Activated CD4-positive, alpha-beta memory T cell treated with anti-CD3 and anti-CD28 coated beads for 36 hours (primary cell): ENCODE data around the gene OPRL1. TPM values are rescaled to one million over a fixed set of nuclear protein-coding genes. Genes with fewer than 3 reads are reported as not detected.

Experiments
- CTCF ChIA-PET: fragments of 350-600 bp; sonication (Branson Sonifier 250); formaldehyde crosslinking; loops from one replicate; lab custom pipeline; 2021; ENCODE audit warnings: antibody characterized with exemption, inconsistent platforms; lab: Charles Lee
- POLR2A ChIA-PET: fragments of 350-600 bp; sonication (Branson Sonifier 250); formaldehyde crosslinking; loops from one replicate; lab custom pipeline; 2021; ENCODE audit warnings: antibody characterized with exemption; lab: Charles Lee
- DNase-seq: peaks from one replicate; pipeline ENCODE4 v3.0.0-alpha.2; 2020
- H3K27ac Mint-ChIP-seq: one replicate; pipeline ENCODE4 v1.8.0; 2021; ENCODE audit warnings: mixed read lengths
- H3K27me3 Mint-ChIP-seq: one replicate; pipeline ENCODE4 v1.8.0; 2021; ENCODE audit warnings: mixed read lengths
- H3K36me3 Mint-ChIP-seq: one replicate; pipeline ENCODE4 v1.8.0; 2021; ENCODE audit warnings: mixed read lengths
- H3K4me1 Mint-ChIP-seq: one replicate; pipeline ENCODE4 v1.8.0; 2021; ENCODE audit warnings: low read depth, mixed read lengths
- H3K4me3 Mint-ChIP-seq: one replicate; pipeline ENCODE4 v1.8.0; 2021; ENCODE audit warnings: mild to moderate bottlenecking, mixed read lengths
- H3K9me3 Mint-ChIP-seq: one replicate; pipeline ENCODE4 v1.8.0; 2021; ENCODE audit warnings: mixed read lengths
- intact Hi-C: fragments of 100-400 bp; cut with micrococcal nuclease; formaldehyde crosslinking; loops from one replicate; pipeline ENCODE4 v1.15.1; 2023
- total RNA-seq, 2 experiments: library from RNA; stranded (reverse); gene quantifications; one replicate each; pipeline ENCODE4 v1.2.3, GENCODE V29; 2021

The OPRL1 gene
- total RNA-seq, 2 experiments from 2014 or later, result 0.63 to 0.71 TPM

- intact Hi-C loops, result loop anchor here (5.0 kb wide), 1 partner anchor 181 kb away; the partner anchor contains the start of gene PCMTD2
- peak overlapping the region; percentile 90 for H3K4me3 Mint-ChIP-seq
- H3K27me3 Mint-ChIP-seq, result no peaks in the 10 kb centered on the region
- ChIA-PET POLR2A (interaction anchor here (1.7 kb wide), 1 partner anchor 10 kb away, joined by 4 read pairs; no protein-coding TSS in a partner anchor), CTCF (interaction anchor here (0.7 to 3.6 kb wide), 4 partner anchors 7 to 37 kb away, joined by 3 to 18 read pairs (median 3); partner anchors contain the start of gene TCEA2)
- H3K36me3 Mint-ChIP-seq, result peaks cover 3% of the 10 kb centered on the region
- no peak for DNase-seq
- H3K9me3 Mint-ChIP-seq, result no peaks in the 10 kb centered on the region
- peak overlapping the region; percentile 76 for H3K27ac Mint-ChIP-seq
- peaks cover 11% of the 10 kb centered on the region for H3K4me1 Mint-ChIP-seq
Measured at GRCh38 chr20:64076061-64076997, 3.6 kb upstream of the OPRL1 start.

DNA sequence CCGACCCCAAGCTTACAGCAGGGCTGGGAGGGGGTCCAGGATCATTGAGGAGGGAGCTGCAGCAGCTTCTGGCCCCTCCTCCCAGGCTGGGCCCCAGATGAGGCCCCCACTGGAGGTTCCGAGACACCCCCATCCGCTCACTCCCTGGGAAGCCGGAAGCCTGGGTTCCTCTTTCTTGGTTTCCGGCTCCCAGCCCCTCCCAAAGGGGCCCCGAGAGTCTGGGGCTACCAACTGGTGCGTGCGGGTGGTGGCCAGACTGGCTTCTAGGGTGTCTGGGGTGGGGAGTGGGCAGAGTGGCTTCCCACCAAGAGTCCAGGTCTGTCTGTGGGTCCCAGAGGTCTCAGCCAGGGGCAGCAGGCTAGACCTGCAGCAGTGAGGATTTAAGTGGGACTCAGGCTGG is 2.8 kb upstream of the OPRL1 start:
- no peaks in the 10 kb centered on the region for H3K27me3 Mint-ChIP-seq
- H3K36me3 Mint-ChIP-seq, result peaks cover 3% of the 10 kb centered on the region
- ChIA-PET POLR2A (interaction anchor here (1.5 to 1.7 kb wide), 3 partner anchors 11 to 179 kb away, joined by 3 to 5 read pairs (median 4); no protein-coding TSS in a partner anchor), CTCF (interaction anchor here (0.6 to 3.6 kb wide), 4 partner anchors 14 to 123 kb away, joined by 3 to 18 read pairs (median 4); partner anchors contain the start of gene TCEA2)
- no peaks in the 10 kb centered on the region for H3K9me3 Mint-ChIP-seq
- H3K27ac Mint-ChIP-seq, result peak overlapping the region; percentile 92
- peaks cover 15% of the 10 kb centered on the region for H3K4me1 Mint-ChIP-seq
- DNase-seq, result peak; percentile 68
- intact Hi-C loops, result loop anchor here (1.0 to 5.0 kb wide), 2 partner anchors 11 to 180 kb away; partner anchors contain the start of gene PCMTD2
- H3K4me3 Mint-ChIP-seq, result peak overlapping the region; percentile 90

DNA sequence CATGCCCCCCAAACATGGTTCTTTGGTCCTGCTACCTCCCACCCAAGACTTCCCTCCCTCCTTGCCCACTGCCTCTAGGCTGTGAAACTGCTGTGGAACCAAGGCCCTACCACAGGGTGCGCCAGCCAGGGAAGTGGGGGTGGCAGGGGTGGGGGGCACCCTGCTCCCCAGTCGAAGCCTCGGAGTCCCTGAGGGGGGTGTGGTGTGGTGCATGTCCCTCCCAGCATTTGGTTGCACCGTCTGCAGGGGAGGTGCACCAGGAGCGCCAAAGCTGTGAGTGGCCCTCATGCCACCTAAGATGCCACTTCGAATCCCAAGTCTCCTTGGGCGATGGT is 2.4 kb upstream of the OPRL1 start:
- CTCF ChIA-PET, result interaction anchor here (0.6 to 3.6 kb wide), 5 partner anchors 15 to 123 kb away, joined by 3 to 18 read pairs (median 4); partner anchors contain the start of gene TCEA2
- H3K4me3 Mint-ChIP-seq, result peak overlapping the region; percentile 90
- H3K36me3 Mint-ChIP-seq, result peaks cover 3% of the 10 kb centered on the region
- H3K27me3 Mint-ChIP-seq, result no peaks in the 10 kb centered on the region
- H3K4me1 Mint-ChIP-seq, result peaks cover 17% of the 10 kb centered on the region
- H3K27ac Mint-ChIP-seq, result peak overlapping the region; percentile 92
- intact Hi-C loops, result loop anchor here (1.0 to 5.0 kb wide), 2 partner anchors 11 to 180 kb away; partner anchors contain the start of gene PCMTD2
- POLR2A ChIA-PET, result interaction anchor here (1.5 kb wide), 2 partner anchors 12 to 179 kb away, joined by 3 to 5 read pairs; no protein-coding TSS in a partner anchor
- H3K9me3 Mint-ChIP-seq, result no peaks in the 10 kb centered on the region
- no peak for DNase-seq

DNA sequence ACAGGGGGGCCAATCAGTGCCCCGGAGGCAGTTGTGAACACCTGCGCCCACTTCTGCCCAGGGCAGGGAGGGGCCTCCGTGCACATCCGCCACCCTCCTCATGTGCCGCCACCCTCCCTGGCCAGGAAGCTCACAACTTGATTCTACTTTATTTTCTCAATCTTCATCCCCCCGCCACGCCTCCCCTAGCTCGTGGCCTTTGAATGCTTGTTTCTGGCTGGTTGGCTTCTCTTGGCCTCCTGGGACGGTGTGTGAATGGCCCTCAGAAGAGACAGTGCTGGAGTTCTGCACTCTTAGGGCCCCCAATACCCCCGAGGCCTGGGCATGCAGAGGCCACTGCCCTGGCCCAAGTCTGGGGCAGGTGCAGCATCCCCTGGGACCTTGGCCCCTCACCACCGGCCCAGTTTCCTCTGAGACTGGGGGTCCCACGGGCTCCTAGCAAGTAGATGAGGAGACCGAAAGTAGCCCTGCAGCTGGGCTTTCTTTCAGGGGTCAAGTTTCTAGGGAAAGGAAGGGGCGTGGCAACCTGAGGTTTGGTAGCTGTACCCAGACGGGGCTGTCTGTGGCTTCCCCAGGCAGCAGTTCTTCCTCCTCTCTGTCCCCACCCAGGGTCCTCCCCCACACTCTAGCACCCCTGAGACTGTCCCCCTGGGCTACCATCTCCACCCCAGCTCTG is 1.9 kb upstream of the OPRL1 start:
- Mint-ChIP-seq H3K27me3 (no peaks in the 10 kb centered on the region), H3K4me1 (peaks cover 21% of the 10 kb centered on the region)
- POLR2A ChIA-PET, result interaction anchor here (1.5 kb wide), 2 partner anchors 12 to 178 kb away, joined by 3 to 5 read pairs; no protein-coding TSS in a partner anchor

GRCh38 chr20:64078934-64079272 is 979 bp upstream of the OPRL1 start:
- ChIA-PET POLR2A (interaction anchor here (0.6 to 1.3 kb wide), 2 partner anchors 9 to 450 kb away, joined by 3 read pairs; no protein-coding TSS in a partner anchor), CTCF (interaction anchor here (1.0 to 3.6 kb wide), 6 partner anchors 9 to 541 kb away, joined by 3 to 18 read pairs (median 5); no protein-coding TSS in a partner anchor)
- Mint-ChIP-seq H3K4me3 (peak overlapping the region; percentile 90), H3K4me1 (peaks cover 24% of the 10 kb centered on the region), H3K36me3 (peaks cover 3% of the 10 kb centered on the region), H3K27ac (peak overlapping the region; percentile 92), H3K9me3 (no peaks in the 10 kb centered on the region), H3K27me3 (no peaks in the 10 kb centered on the region)
- intact Hi-C loops, result loop anchor here (1.0 to 5.0 kb wide), 2 partner anchors 16 to 178 kb away; partner anchors contain the start of genes PCMTD2 and TCEA2
- no peak for DNase-seq

More for the DNA sequence above, 1.9 kb upstream of the OPRL1 start:
- intact Hi-C loops, result loop anchor here (1.0 to 5.0 kb wide), 3 partner anchors 12 to 179 kb away; partner anchors contain the start of genes PCMTD2 and TCEA2
- peaks cover 3% of the 10 kb centered on the region for H3K36me3 Mint-ChIP-seq
- H3K27ac Mint-ChIP-seq, result peak overlapping the region; percentile 92
- H3K4me3 Mint-ChIP-seq, result peak overlapping the region; percentile 90
- peak; percentile 77 for DNase-seq
- H3K9me3 Mint-ChIP-seq, result no peaks in the 10 kb centered on the region
- CTCF ChIA-PET, result interaction anchor here (0.5 to 3.6 kb wide), 5 partner anchors 8 to 84 kb away, joined by 3 to 18 read pairs (median 4); partner anchors contain the start of gene TCEA2

DNA sequence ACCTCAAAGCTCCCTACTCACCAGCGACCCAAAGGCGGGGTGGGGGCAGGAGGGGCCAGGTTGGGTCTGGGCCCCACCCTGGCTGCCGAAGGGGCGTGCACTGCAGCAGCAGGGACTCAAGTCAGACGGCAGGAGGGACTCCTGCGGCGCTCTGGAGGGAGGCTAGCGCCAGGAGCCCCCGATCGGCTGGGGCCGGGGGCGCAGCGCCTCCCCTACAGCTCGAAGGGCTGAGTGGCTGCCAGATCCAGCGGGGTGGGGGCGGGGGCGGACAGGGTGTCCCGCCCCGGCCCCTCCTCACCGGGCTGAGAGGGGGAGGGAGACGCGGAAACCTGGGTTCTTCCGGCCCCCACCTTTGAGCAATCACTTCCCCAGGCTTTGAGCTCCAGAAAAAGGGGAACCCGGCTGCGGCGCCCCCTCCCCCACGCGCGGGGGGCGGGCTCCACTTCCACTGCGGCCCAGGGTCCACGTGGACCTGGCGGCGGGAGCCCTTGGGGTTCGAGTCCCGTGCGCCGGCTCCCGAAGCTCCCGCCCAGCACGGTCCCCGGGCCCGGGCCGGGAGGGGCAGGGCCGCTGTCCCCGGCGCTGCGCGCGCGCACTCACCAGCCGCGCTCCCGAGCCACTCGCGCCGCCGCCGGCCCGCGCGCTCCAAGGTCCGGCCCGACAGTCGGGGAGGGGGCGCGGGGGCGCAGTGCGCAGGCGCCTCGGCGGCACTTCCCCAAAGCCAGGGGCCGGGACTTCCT is 439 bp upstream of the OPRL1 start, which contains the start of gene RGS19:
RGS19 (minus strand) TSS at position 246 of the 740 bp plus-strand sequence. CDS start 2,632 bp downstream, outside the sequence.
- ChIA-PET CTCF (interaction anchor here (0.7 to 3.6 kb wide), 8 partner anchors 10 to 542 kb away, joined by 3 to 18 read pairs (median 4); no protein-coding TSS in a partner anchor), POLR2A (interaction anchor here (0.6 to 1.3 kb wide), 3 partner anchors 10 to 451 kb away, joined by 3 read pairs; partner anchors contain the start of gene TCEA2)
- Mint-ChIP-seq H3K27ac (peak within 1 kb of the TSS; percentile 92), H3K36me3 (peaks cover 3% of the 10 kb centered on the region), H3K4me1 (peaks cover 27% of the 10 kb centered on the region), H3K4me3 (peak within 1 kb of the TSS; percentile 90), H3K27me3 (peaks cover 3% of the 10 kb centered on the region), H3K9me3 (no peaks in the 10 kb centered on the region)
- intact Hi-C loops, result loop anchor here (5.0 kb wide), 1 partner anchor 178 kb away; the partner anchor contains the start of gene PCMTD2
- peak; percentile 76 for DNase-seq

DNA sequence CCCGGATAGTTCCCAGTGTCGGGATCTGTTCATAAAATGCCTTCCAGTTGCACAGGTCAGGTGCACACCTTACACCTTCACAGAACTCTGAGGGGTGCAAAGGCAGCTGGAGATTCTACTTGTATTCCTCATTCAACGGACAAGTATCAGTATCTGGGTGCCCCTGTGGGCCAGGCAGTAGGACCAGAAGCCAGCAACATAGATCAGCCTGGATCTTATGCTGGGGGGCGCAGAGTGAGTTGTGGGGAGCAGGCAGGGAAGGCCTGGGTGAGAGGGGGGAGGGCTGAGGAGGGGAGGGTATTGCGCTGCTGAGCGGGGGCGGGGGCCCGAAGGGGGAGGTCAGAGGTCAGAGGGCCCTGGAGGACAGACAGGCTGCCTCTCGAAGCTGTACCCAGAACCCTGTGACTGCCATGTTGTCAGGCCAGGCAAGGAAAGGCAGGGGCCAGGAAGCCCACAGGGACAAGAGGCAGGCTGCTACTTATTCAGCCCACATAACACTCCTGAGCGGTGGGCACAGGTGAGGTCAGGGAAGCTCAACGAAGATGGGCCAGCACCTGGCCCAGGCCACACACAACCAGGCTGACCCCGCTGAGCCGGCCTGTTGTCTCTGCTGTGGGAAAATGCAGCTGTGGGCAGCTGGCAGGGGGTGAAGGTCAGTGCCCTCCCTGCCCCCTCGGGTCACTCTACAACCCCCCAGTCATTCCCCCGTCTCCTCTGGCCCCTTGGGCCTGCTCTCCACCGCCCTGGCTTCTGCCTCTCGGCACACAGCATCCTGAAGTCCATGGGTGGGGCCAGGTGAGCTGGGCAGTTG is 1.1 kb downstream of the OPRL1 start:
- Mint-ChIP-seq H3K4me1 (peaks cover 28% of the 10 kb centered on the region), H3K36me3 (no peaks in the 10 kb centered on the region), H3K27ac (peak overlapping the region; percentile 42), H3K27me3 (peaks cover 3% of the 10 kb centered on the region), H3K9me3 (no peaks in the 10 kb centered on the region), H3K4me3 (peak overlapping the region; percentile 73)
- intact Hi-C loops, result no loop called here
- CTCF ChIA-PET, result interaction anchor here (1.1 to 5.1 kb wide), 5 partner anchors 22 to 205 kb away, joined by 3 to 51 read pairs (median 3); no protein-coding TSS in a partner anchor
- POLR2A ChIA-PET, result no interaction called here
- DNase-seq, result peak; percentile 10

DNA sequence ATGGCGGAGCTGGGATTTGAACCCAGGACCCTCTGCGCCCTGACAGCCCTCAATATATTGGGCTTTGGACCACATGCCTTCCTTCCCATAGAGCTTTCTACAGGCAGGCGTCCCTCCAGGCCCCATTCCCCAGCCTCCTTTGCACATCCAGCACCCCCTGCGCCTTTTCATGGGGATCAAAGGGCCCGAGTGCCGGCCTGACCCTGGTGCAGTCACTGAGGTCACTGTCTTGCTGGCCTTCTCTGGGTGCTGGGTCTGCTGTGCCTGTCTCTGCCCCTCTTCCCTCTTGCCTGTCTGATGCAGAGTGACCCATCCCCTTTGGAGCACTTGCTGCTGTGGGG is 1.7 kb downstream of the OPRL1 start:
- ChIA-PET POLR2A (no interaction called here), CTCF (interaction anchor here (1.4 to 5.1 kb wide), 3 partner anchors 21 to 204 kb away, joined by 3 to 51 read pairs (median 4); no protein-coding TSS in a partner anchor)
- Mint-ChIP-seq H3K9me3 (no peaks in the 10 kb centered on the region), H3K36me3 (no peaks in the 10 kb centered on the region), H3K27me3 (peaks cover 3% of the 10 kb centered on the region), H3K4me3 (no peak overlapping the region), H3K27ac (no peak overlapping the region), H3K4me1 (peaks cover 28% of the 10 kb centered on the region)
- no peak for DNase-seq
- intact Hi-C loops, result no loop called here

DNA sequence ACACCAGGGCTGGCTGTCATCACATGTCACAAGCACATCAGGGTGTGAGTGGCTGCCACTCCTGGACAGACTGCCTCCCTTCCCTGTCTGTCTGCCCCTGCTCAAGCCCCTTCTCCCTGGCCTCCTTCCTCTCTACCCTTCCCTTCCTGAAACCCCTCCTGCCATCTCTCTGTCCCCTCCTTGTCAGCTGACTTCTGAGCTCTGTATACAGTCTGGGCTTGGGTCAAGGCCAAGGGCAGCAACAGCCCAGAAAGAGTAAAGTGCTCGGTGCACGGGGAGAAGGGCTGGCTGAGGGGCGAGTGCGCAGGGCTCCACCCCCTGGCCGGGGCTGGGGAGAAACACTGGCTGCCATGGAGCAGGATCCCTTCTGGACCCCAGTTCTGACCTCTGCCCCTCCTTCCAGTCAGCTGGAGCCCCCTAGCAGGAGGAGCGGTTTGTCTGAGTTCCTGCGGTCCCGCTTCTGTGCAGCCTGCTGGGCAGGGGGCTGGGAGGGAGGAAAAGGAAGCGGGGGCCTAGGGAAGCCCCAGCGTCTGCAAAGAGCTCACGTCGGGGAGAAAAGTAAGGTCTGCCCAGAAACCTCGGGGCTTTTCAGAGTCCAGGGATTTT is 2.3 kb downstream of the OPRL1 start:
- peaks cover 24% of the 10 kb centered on the region for H3K4me1 Mint-ChIP-seq
- DNase-seq, result no peak
- no peak overlapping the region for H3K27ac Mint-ChIP-seq
- intact Hi-C loops, result no loop called here
- ChIA-PET POLR2A (interaction anchor here (0.6 kb wide), 1 partner anchor 73 kb away, joined by 3 read pairs; no protein-coding TSS in a partner anchor), CTCF (interaction anchor here (0.7 to 5.1 kb wide), 5 partner anchors 14 to 204 kb away, joined by 3 to 51 read pairs (median 5); no protein-coding TSS in a partner anchor)
- H3K36me3 Mint-ChIP-seq, result no peaks in the 10 kb centered on the region
- H3K4me3 Mint-ChIP-seq, result peak overlapping the region; percentile 13
- H3K27me3 Mint-ChIP-seq, result peaks cover 3% of the 10 kb centered on the region
- H3K9me3 Mint-ChIP-seq, result no peaks in the 10 kb centered on the region
